ENCODE data around the gene RHBDL2.
"Not testable (repeated sequence)": the region's sequence is repeated elsewhere in the genome, so short reads cannot be mapped to it uniquely, and the experiment has no call there.

The RHBDL2 gene

DNA sequence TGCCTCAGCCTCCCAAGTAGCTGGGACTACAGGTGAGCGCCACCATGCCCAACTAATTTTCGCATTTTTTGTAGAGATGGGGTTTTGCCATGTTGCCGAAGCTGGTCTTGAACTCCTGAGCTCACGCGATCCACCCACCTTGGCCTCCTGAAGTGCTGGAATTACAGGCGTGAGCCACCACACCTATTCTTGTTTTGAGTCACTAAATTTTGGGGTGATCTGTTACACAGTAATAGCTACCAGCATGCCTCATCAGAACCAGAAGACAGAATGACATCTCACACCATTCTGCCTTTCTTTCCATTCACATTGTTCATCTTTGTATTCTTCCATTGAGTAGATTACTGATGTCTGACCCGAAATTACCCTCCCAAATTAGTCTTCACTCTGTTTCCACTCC, 9.1 kb downstream of the RHBDL2 start:
- DNase-seq (ENCODE audit: low spot score), result no peak

DNA sequence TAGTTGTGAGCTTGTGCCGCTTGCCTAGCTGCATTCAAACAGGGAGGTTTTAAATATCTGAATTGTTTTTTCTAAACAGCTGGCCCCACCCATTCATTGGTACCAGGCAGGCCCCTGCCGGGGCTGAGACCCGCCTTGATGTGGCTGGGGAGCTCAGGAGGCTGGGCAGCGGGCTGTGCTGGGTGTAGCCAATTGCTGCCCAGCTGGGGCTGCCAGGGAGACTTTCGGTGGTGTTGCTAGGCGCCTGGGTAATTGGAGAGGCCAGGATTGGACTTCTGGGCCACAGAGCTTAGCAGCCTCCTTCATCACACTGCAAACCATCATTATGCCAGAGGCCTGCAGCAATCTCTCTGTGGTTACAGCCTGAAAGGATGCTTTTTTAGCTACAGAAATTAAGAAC, 12.2 kb downstream of the RHBDL2 start:
- DNase-seq (ENCODE audit: low spot score), result no peak

DNA sequence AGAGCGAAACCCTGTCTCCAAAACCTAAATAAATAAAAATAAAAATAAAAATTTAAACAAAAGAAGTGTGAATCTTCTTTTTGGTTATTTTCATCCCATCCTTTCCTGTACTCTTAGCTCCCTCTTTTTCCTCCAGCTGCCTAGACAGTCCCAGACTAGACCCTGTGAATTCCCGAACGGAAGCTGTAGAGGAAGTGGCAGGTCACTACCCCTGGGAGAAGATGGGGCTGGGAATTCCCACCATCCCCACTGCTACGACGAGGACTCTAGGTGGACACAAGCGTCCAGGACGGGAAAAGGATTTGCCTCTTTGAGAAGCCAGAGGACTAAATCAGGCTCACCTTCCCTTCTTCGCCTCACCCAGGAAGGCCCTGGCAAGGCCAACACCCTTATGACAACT, 12.6 kb downstream of the RHBDL2 start:
- no peak for DNase-seq (ENCODE audit: low spot score)

DNA sequence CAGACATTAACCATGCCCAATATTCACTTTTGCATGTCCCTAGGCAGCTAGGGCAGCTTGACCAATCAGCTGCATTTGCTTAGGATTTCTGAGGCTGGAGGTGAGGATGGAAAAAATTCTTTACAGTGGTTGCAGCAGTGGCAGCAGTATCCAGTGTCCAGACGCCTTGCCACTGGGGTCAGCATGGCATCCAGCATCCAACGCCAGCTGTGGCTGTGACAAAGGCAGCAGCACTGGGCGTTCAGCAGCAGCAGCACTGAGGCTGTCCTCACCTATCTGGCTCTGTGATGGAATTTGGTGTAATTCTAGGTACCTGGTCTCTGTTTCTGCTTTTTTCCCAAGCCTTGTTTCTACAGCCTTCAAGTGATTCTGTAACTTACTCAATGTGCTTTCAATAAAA, 15.5 kb downstream of the RHBDL2 start:
- DNase-seq (ENCODE audit: low spot score), result no peak

DNA sequence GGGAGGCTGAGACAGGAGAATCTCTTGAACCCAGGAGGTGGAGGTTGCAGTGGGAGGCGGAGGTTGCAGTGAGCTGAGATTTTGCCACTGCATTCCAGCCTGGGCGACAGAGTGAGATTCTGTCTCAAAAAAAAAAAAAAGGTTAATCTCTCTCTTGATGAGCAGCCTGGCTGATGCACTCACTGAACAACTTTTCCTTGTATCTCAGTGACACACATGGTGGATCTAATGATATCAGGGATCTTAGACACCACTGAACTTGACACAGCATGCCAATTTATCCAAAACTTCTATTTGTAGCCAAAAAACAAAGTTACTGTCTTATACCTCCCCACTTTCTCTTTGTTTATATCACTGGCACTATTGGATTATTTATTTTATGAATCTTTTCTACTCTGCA, 16.2 kb downstream of the RHBDL2 start:
- DNase-seq (ENCODE audit: low spot score), result no peak

DNA sequence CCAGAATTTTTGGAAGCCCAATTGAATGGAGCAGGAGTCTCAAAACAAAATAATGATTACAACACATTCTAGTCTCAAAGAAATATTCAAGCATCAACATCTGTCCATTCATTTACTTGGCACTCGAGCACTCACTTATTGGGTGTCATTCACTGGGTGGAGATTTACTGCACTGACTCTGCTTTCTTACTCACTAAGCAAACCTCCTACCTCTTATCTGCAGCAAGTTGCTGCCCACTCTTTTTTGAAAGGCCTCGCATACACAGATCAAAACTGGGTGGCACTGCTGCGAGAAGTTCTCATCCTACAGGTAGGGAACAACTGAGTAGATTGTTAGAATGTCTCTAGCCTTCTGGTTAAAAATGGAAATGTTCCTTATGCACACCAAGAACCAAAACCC, 18.0 kb downstream of the RHBDL2 start:
- no peak for DNase-seq (ENCODE audit: low spot score)

DNA sequence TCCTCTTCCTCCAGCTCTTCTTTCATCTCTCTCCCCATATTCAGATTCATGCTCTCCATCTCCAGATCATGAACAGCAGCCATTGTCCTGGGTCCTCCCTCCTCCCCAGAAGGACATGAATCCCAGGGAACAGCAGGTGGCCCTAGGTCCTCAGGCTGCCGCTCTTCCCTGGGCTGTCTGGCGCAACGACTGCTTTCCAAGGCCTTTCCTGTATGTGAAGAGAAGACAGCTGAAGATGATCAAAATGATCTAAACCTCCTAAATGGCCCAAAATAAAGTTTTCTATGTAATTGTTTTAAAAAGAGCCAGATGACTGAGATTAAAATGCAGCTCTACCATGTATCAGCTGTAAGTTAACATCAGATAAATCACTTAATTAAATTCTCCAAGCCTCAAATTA, 22.5 kb downstream of the RHBDL2 start:
- DNase-seq (ENCODE audit: low spot score), result no peak

DNA sequence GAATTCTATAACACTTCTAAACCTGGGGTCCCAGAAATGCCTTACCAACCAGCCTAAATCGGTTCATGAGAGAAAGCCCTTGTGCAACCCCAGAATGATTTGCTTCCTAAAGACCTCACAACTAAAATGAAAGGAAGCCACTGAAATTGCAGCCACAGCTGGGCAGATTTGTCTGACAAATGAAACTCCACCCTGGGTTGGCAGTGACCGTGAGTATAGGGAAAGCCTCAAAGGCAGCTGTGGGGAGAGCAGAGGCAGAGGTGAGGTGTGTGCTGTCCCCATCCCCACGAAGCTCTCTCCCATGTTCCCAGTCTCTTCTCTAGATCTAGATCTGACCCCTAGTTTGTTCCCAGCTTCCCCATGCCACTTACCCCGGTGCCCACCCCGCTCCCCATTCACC, 23.1 kb downstream of the RHBDL2 start:
- no peak for DNase-seq (ENCODE audit: low spot score)

DNA sequence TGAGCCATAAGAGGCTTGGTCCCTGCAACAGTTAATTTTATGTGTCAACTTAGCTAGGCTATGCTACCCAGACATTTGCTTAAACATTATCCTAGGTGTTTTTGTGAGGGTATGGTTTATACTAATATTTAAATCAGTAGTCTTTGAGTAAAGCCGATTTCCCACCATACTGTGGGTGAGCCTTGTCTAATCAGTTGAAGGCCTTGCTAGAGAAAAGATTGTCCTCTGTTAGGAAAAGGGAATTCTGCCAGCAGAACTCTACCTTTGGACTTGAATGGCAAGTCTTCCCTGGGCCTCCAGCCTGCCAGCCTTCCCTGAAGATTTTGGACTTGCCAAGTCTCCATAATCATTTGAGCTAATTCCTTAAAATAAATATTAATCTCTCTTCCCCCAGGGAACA, 23.9 kb downstream of the RHBDL2 start:
- DNase-seq (ENCODE audit: low spot score), result no peak

DNA sequence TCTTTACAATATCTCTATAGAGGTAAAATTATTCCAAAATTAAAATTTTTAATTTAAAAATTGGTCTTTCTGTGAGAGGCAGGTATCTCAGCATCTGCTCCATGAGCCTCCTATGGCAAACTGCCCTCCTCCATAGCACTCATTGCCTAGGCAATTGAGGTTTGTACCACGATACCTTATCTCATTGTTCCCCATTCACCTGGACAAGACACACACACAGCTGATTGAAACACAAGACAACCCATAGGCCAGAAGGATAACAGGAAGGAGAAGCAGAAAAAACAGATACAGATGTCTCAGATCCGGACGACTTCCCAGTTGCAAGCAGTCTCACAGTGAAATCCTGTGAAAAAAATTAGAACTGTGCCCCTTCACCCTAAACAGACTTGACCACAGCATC, 24.3 kb downstream of the RHBDL2 start:
- no peak for DNase-seq (ENCODE audit: low spot score)

DNA sequence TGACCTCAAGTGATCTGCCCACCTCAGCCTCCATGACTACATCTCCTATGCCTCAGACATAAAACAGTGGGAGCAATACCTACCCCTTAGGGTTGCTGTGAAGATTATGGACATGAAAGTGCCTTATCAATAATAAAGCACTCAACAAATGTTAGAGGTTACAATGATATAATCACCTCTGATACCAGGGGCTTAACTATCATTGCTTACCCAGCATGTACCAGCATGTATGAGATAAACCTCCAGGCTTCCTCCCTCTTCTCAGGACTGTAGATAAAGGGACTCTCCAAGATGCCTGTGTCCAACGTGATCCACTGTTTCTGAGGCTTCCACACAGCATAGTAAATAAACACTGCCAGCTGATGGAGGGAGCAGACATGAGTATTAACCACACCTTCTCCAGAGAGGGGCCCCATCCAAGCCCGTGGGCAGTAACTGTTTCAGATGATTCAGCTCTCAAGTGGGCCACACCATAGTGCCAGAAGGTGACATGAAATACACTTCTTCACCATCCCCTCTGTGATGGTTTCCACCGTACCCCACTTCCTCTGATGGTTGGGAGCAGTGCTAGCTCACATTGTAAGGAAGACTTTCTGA, 26.2 kb downstream of the RHBDL2 start:
- no peak for DNase-seq (ENCODE audit: low spot score)

DNA sequence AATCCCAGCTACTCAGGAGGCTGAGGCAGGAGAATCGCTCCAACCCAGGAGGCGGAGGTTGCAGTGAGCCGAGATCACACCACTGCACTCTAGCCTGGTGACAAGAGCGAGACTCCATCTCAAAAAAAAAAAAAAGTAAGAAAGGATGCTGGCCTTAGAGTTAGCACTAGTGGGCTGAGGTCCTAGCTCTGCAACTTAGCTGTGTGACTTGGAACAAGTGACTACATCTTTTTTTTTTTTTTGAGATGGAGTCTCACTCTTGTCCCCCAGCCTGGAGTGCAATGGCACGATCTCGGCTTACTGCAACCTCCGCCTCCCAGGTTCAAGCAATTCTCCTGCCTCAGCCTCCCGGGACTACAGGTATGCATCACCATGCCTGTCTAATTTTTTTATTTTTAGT, 26.7 kb downstream of the RHBDL2 start:
- DNase-seq (ENCODE audit: low spot score), result not testable (repeated sequence)

DNA sequence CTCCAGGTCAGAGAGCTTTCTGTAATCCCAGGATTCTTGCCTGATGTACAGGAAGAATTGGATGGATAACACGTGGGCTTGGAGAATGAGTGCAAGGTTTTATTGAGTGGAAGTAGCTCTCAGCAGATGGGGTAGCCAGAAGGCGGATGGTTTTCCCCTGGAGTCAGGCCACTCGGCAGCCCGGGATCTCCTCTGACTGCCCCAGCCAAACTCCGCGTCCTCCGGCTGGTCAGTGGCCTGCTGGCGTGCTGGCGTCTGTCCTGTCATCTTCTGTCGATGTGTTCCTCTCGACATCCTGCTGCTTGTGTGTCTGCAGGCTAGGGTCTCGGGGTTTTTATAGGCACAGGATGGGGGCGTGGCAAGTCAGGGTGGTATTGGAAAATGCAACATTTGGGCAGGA, 32.8 kb downstream of the RHBDL2 start:
- DNase-seq (ENCODE audit: low spot score), result no peak

DNA sequence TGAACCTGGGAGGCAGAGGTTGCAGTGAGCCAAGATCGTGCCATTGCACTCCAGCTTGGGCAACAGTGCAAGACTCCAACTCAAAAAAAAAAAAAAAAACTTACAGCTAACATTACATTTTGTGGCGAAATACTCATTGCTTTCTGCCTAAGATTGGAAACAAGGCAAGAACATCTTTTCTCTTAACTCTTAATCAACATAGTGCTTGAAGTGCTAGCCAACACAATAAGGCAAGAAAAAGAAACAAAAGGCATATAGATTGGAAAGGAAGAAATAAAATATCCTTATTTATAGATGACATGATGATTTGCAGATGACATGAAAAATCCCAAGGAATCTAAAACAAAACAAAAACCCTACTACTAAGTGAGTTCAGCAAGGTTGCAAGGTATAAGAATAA, 35.6 kb downstream of the RHBDL2 start:
- DNase-seq (ENCODE audit: low spot score), result no peak

DNA sequence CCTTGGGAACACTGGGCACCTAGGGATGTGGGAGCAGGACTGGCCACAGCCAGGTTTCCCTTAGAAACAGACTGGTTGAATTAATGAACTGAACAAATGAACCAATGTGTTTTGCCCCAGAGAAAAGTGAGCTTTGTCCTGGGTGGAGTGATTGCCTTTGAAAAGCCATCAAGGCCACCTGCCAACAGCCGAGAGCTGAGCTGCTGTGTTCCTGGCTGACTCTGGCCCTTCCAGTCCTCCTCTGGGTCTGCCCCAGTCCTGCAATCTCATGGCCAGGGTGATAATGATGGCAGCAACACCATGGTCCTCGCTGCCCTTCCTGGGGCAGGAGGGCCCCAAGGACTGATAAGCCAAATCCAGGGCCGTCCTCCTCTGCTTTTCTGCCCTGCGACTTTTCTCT, 42.1 kb downstream of the RHBDL2 start:
- no peak for DNase-seq (ENCODE audit: low spot score)

DNA sequence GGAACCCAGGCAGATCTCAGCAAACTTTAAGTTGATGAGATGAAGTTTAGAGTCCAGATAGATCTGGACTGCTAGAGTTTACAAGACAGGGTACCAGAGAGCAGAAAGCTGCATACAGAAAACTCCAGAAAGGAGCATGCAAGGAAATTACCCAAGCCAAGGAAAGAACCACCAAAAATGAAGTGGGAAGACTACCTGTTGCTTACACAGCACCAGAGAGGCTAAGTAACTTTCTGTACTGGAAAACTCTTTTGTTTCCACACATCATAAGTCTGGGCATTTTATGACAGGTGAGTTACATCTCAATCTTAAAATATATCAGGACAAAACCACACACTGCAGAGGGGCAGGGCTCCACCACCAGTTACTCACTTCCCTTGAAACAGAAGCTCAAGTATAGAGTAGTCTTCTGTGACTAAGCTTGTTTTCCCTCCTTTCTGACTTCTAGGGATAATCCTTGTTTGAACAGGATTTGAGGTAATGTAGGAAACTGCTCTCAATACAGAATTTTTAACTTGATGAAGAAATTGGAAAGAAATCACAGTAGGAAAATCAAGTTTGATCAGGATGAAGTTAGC, 42.9 kb downstream of the RHBDL2 start:
- DNase-seq (ENCODE audit: low spot score), result no peak

DNA sequence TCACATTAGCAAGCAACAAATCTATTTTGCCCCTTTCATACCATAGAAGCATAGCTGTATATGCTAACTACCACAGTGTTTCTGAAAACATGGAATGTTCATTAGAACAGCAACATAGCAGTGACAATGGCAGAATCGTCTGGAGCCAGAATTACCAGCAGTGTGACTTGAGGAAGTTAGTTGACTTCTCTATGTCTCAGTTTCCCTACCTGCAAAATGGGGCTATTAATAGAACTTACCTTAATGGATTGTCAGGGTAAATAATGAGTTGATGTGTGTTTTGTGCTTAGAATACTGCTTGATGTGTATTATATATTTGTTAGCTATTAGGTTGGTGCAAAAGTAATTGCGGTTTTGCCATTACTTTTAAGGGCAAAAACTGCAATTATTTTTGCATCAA, 45.5 kb downstream of the RHBDL2 start:
- DNase-seq (ENCODE audit: low spot score), result no peak

DNA sequence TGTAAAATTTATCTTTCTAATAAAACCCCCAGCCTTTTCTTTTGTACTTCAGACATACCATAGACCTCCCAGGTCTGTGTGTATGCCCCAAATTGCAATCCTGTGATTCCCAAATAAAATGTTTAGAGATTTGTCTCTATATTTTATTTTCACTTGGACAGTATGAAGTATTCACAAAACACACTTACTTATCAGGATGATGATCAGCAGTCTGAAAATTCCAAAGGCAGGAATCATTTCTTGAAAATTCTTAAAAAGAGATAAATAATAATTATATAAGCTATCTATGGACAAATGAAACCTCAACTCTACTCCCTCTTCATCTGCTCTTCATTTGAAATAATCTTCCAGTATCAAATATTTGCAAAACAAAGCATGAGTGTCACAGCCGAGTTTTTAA, 48.7 kb downstream of the RHBDL2 start:
- no peak for DNase-seq (ENCODE audit: low spot score)

DNA sequence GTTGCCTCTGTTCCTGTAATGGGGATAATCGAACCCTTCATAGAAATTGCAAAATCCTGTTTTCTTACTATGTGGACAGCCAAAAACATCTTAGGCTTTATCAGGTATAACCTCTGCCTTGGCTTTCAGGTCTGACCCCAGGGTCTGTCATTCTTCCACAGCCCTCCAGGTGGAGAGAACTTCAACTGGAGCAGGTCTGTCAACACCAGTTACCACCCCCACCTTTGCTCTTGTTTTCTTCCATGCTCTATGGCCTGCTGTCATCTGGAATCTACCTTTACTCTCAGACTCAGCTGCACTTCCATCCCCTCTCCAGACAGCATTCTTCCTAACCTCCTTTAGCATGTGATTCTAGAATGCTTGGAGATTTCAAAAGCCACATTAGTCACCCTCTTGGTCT, 49.9 kb downstream of the RHBDL2 start:
- no peak for DNase-seq (ENCODE audit: low spot score)

DNA sequence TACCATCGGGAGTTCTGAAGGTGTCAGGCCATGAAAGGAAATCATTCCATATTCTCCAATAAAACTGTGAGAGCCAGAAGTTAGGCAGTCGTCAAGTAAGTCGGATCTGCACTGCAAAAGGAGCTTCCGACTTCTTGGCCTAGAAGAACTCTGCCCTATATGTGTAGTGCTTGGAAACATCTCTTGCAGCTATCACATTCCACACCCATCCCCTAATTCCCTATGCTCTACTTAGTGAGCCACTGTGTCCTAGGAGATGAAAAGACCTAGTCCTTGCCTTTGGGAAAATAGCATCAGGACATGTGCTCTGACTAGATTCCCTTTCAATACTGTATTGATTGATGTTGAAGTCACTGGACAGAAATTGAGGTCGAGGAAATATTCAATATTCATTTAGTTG, 52.0 kb downstream of the RHBDL2 start:
- DNase-seq (ENCODE audit: low spot score), result no peak

DNA sequence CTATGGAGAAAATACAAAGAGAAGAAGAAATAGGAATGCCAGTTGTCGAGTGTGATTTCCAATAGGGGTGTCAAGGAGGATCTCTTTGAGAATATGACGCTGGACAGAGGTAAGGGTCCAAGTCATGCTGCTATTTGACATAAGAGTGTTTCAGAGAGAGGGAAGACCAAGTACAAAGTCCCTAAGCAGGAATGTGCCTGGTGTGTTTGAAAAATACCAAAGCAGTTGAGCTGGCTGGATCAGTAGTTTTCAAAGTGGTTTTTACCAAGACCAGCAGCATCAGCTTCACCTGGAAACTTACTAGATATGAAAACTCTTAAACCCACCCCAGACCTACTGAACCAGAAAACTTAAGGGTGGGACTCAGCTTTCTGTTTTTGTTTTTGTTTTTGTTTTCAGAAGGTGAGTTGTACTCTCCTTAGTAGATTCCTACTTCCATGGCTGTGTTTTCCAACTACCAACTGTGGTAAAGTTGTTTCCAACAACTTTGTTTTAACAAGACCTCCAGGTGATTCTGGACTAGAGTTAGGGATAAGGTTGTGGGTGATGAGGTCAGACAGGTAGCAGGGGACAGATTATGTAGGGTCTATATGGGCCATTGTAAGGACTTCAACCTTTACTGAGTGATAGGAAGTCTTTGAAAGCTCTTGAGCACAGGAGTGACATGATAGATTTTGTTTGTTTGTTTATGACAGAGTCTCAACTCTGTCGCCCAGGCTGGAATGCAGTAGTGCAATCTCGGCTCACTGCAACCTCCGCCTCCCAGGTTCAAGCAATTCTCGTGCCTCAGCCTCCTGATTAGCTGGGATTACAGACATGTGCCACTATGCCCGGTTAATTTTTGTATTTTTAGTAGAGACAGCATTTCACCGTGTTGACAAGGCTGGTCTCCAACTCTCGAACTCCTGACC, 53.0 kb downstream of the RHBDL2 start:
- no peak for DNase-seq (ENCODE audit: low spot score)

DNA sequence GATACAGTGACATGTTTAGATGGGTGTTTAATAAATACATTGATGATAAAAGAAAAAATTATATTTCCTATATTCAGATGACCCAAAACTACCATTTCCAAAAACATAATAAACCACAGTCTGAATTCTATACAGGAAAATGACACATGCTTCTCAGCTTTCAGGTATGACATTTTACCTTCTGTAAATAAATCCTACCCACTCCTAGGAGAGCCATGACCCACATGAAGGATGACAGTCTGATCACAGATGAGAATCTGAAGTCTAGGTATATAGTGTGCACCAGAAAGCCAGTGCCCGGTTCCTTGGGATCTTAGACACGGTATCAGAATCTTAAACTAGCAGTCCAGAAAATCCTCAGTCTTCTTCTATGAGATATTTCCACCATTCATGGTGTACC, 56.5 kb downstream of the RHBDL2 start:
- DNase-seq (ENCODE audit: low spot score), result no peak

DNA sequence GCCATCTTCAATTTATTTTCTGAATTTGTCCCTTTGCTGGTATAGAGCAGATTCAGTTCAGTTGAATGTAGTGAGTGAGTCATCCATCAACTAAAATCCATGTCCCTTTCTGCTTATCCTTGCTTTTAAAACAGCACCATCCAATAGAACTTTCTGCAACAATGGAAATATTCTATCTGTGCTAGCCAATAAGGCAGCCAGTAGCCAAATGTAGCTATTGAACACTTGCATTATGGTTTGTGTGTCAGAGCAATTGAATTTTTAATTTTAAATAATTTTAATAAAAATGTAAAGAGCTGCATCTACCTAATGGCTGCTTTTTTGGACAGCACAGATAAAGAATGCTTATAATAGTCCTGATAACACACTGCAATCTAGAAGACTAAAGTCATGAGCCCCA, 60.1 kb downstream of the RHBDL2 start, which contains the start of gene GJA9:
TSS of gene GJA9 (minus strand) at position 101 of the 400 bp plus-strand sequence. CDS start 5,489 bp downstream, outside the sequence.
- DNase-seq (ENCODE audit: low spot score), result no peak

Data from COLO829 (cell line).